ENCODE measurements around the gene CCNF. TPM values are rescaled to one million over a fixed set of nuclear protein-coding genes. Genes with fewer than 3 reads are reported as not detected.

Gene CCNF
- total RNA-seq, 1 donor from 2014 or later, result 41.6 TPM

DNA sequence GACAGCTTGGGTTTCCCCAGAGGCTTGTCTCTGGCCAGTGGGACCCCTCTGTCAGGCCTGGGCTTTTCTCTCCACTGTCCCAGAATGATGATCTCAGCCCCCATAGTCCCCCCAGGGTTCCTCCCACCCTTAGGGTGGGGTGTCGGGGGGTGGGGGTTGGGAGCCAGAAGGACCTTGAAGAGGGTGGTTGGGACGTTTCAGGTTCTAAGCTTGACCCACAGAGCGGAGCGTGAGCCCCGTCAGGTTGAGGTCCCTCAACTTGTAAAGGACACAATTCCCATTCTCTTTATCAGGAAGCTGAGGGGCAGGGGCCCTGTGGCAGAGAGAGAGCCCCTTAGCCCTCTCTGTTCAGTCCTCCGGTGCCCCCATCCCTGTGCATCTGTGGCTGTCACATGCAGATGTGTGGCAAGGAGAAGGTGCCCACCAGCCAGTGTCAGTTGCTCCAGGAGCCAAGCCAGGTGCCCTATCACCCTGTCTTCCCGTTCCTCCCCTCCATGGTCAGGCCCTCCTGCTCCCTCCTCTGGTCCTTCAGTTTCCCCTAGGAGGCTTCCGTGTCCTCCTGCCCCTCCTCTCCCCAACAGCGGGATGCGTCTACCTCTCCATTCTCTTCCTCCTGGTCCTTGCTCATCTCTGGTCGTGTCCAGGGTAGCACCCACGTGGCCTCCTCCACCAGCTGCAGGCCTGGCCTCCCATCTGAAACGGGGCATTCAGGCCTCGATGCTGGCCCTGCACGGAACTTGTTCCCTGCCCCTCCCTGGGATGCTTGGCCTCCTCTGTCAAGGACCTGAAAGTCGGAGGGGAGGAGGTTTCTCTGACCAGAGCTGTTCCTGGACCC is 40.4 kb downstream of the CCNF start:
- no peak for TF ChIP-seq EZH2 (IDR thresholded peaks at IDR 0.05)
- no peak for TF ChIP-seq EZH2phosphoT487 (IDR thresholded peaks at IDR 0.05)
- H3K4me1 ChIP-seq, result peaks cover 40% of the 10 kb centered on the region
- H3K4me3 ChIP-seq, result no peak overlapping the region
- peaks cover 76% of the 10 kb centered on the region for H3F3A ChIP-seq (ENCODE audit: low read depth)
- Mint-ChIP-seq H3K4me3 (peak overlapping the region; percentile 58), H3K36me3 (no peaks in the 10 kb centered on the region), H3K27me3 (ENCODE audit: insufficient read depth, low read depth) (peaks cover 16% of the 10 kb centered on the region), H3K9me3 (no peaks in the 10 kb centered on the region), H3K4me1 (peaks cover 21% of the 10 kb centered on the region), H3K27ac (no peak overlapping the region)
- peak overlapping the region; percentile 92 for H3K4me2 ChIP-seq
- H3K9ac ChIP-seq, result no peak overlapping the region
- H2AFZ ChIP-seq (replicated peaks), result no peak overlapping the region
- H3K36me3 ChIP-seq, result no peaks in the 10 kb centered on the region
- peaks cover 40% of the 10 kb centered on the region for H3K27me3 ChIP-seq
- no peak overlapping the region for H3K27ac ChIP-seq
- no peaks in the 10 kb centered on the region for H3K9me3 ChIP-seq (ENCODE audit: low read depth)
- DNase-seq (ENCODE audit: low spot score), result no peak
- no peaks in the 10 kb centered on the region for H3K79me2 ChIP-seq (ENCODE audit: low read depth)
- peaks cover 20% of the 10 kb centered on the region for H4K20me1 ChIP-seq (ENCODE audit: low read depth)

DNA sequence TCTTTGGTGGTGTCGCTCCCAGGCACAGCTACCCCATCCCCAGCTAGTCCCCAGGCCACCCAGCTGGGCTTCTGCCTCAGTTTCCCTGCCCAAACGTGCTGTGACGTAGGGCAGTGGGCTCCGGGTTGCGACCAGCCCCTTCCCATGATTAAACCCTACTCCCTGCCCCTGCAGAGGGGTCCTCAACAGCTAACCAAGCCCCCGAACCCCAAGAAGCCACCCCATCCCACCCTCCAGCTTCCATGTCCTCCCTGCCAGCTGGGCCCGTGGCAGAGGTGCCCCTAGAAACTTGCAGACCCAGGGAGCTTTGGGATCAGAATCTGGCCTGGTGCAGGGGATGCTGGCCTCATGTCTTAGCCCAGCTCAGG is 41.0 kb downstream of the CCNF start:
- no peaks in the 10 kb centered on the region for H3K9me3 Mint-ChIP-seq
- peaks cover 16% of the 10 kb centered on the region for H3K27me3 Mint-ChIP-seq (ENCODE audit: insufficient read depth, low read depth)
- H3K4me1 Mint-ChIP-seq, result peaks cover 21% of the 10 kb centered on the region
- Histone ChIP-seq H4K20me1 (ENCODE audit: low read depth) (peaks cover 20% of the 10 kb centered on the region), H3K36me3 (no peaks in the 10 kb centered on the region), H3K4me1 (peaks cover 40% of the 10 kb centered on the region), H3K9ac (no peak overlapping the region), H3K27ac (no peak overlapping the region), H3K4me3 (no peak overlapping the region), H3K79me2 (ENCODE audit: low read depth) (no peaks in the 10 kb centered on the region), H3F3A (ENCODE audit: low read depth) (peaks cover 71% of the 10 kb centered on the region), H3K9me3 (ENCODE audit: low read depth) (no peaks in the 10 kb centered on the region), H3K4me2 (peak overlapping the region; percentile 89), H2AFZ (replicated peaks) (no peak overlapping the region), H3K27me3 (peaks cover 40% of the 10 kb centered on the region)
- DNase-seq (ENCODE audit: low spot score), result no peak
- no peak overlapping the region for H3K27ac Mint-ChIP-seq
- no peaks in the 10 kb centered on the region for H3K36me3 Mint-ChIP-seq
- TF ChIP-seq, protein P1, sequence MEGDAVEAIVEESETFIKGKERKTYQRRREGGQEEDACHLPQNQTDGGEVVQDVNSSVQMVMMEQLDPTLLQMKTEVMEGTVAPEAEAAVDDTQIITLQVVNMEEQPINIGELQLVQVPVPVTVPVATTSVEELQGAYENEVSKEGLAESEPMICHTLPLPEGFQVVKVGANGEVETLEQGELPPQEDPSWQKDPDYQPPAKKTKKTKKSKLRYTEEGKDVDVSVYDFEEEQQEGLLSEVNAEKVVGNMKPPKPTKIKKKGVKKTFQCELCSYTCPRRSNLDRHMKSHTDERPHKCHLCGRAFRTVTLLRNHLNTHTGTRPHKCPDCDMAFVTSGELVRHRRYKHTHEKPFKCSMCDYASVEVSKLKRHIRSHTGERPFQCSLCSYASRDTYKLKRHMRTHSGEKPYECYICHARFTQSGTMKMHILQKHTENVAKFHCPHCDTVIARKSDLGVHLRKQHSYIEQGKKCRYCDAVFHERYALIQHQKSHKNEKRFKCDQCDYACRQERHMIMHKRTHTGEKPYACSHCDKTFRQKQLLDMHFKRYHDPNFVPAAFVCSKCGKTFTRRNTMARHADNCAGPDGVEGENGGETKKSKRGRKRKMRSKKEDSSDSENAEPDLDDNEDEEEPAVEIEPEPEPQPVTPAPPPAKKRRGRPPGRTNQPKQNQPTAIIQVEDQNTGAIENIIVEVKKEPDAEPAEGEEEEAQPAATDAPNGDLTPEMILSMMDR (IDR thresholded peaks at IDR 0.05), result no peak
- no peak for TF ChIP-seq EZH2 (IDR thresholded peaks at IDR 0.05)
- no peak for TF ChIP-seq EZH2phosphoT487 (IDR thresholded peaks at IDR 0.05)
- H3K4me3 Mint-ChIP-seq, result peak overlapping the region; percentile 48

GRCh38 chr16:2470603-2471015 is 41.4 kb downstream of the CCNF start:
- Histone ChIP-seq H2AFZ (replicated peaks) (no peak overlapping the region), H3K9ac (no peak overlapping the region), H3K4me2 (peak overlapping the region; percentile 89), H3K36me3 (no peaks in the 10 kb centered on the region), H3K27ac (no peak overlapping the region), H3K9me3 (ENCODE audit: low read depth) (no peaks in the 10 kb centered on the region), H3K79me2 (ENCODE audit: low read depth) (no peaks in the 10 kb centered on the region), H3K27me3 (peaks cover 44% of the 10 kb centered on the region), H3F3A (ENCODE audit: low read depth) (peaks cover 67% of the 10 kb centered on the region), H3K4me3 (peak overlapping the region; percentile 48), H4K20me1 (ENCODE audit: low read depth) (peaks cover 23% of the 10 kb centered on the region), H3K4me1 (peaks cover 40% of the 10 kb centered on the region)
- Mint-ChIP-seq H3K4me1 (peaks cover 21% of the 10 kb centered on the region), H3K9me3 (no peaks in the 10 kb centered on the region), H3K36me3 (no peaks in the 10 kb centered on the region), H3K4me3 (peak overlapping the region; percentile 48), H3K27me3 (ENCODE audit: insufficient read depth, low read depth) (peaks cover 16% of the 10 kb centered on the region), H3K27ac (no peak overlapping the region)
- TF ChIP-seq, protein P1 (IDR thresholded peaks at IDR 0.05), result no peak
- TF ChIP-seq EZH2phosphoT487 (IDR thresholded peaks at IDR 0.05), result no peak
- no peak for TF ChIP-seq EZH2 (IDR thresholded peaks at IDR 0.05)
- no peak for DNase-seq (ENCODE audit: low spot score)
